Transverse colon (tissue), 4 donors: ENCODE data around the gene TICRR.

Source experiments
- CTCF ChIP-seq, 5 experiments: fragments of 200-600 bp in 3 of 5; fragments of 450-650 bp in 2 of 5; sonication (generic) in 3 of 5; IDR thresholded peaks; 1 replicate in 2 of 5; 2 replicates in 3 of 5; pipeline ENCODE4 v1.5.1; 2016 to 2017; ENCODE audit warnings: antibody characterized with exemption in 5 of 5, inconsistent platforms in 3 of 5, mild to moderate bottlenecking in 2 of 5, moderate library complexity in 1 of 5
- EP300 ChIP-seq: sonication (generic); formaldehyde crosslinking; IDR thresholded peaks from one replicate; pipeline ENCODE4 v1.6.1; 2017; ENCODE audit warnings: antibody characterized with exemption, low read depth
- POLR2A ChIP-seq: fragments of 450-650 bp; IDR thresholded peaks from one replicate; pipeline ENCODE4 v1.6.1; 2016; ENCODE audit warnings: antibody characterized with exemption, mild to moderate bottlenecking, moderate library complexity
- POLR2AphosphoS5 ChIP-seq, 3 donors: sonication (generic); formaldehyde crosslinking; IDR thresholded peaks; one replicate each; pipeline ENCODE4 v1.6.1; 2016; ENCODE audit warnings: antibody characterized with exemption in 3 of 3

- TF ChIP-seq POLR2A (no peak), POLR2AphosphoS5 (IDR thresholded peaks at IDR 0.05) (no peak), CTCF (IDR thresholded peaks at IDR 0.05) (no peak), EP300 (no peak)
Measured at GRCh38 chr15:89666184-89666857, 91.1 kb downstream of the TICRR start.
